VCaP (cell line): ENCODE data around the gene REX1BD.

Experiments
- H3K27ac ChIP-seq: fragments of 450-650 bp; 2 replicates; pipeline ENCODE4 v1.5.1; 2017
- TF ChIP-seq, protein P1 (sequence below): fragments of 450-650 bp; conservative IDR thresholded peaks from 2 replicates; pipeline ENCODE4 v1.5.1; 2017; ENCODE audit warnings: mild to moderate bottlenecking, moderate library complexity

REX1BD gene

DNA sequence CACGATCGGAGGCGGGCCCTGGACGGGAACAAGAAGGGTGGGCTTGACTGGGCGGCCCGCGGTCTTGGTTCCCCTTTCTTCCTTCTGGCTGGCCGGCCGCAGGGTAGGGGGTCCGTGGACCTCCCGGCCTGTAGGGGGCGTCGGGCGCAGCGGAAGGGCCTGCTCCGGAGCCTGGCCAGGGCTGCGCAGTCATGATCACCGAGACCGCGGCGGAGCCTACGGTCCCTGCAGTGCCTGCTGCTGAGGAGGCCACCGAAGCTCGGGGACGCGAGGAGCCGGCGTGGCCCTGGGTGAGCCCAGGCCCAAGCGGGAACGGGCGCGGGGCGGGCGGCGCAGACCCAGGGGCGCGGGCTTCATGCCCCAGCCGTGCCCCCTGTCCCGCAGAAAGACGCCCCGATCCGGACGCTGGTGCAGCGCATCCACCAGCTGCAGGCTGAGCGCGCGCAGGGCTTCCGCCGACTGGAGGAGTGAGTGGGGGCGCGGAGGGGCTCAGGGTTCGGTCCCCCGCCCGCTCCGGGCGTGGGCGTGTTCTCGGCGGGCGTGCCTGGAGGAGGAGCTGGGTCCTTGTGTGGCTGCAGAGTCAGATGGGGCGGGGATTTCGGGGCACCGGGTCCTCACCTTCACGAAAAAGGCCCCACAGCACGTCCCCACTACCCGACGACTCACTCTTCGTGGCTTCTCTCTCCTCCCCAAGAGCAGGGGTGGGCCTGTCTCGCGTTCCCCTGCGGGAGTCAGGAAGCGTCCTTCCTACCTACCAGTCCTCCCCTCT is at the start of gene REX1BD:
TSS of gene REX1BD (plus strand) at position 188 of the 769 bp plus-strand sequence. CDS start at position 192, 4 bp downstream.
- TF ChIP-seq, protein P1, sequence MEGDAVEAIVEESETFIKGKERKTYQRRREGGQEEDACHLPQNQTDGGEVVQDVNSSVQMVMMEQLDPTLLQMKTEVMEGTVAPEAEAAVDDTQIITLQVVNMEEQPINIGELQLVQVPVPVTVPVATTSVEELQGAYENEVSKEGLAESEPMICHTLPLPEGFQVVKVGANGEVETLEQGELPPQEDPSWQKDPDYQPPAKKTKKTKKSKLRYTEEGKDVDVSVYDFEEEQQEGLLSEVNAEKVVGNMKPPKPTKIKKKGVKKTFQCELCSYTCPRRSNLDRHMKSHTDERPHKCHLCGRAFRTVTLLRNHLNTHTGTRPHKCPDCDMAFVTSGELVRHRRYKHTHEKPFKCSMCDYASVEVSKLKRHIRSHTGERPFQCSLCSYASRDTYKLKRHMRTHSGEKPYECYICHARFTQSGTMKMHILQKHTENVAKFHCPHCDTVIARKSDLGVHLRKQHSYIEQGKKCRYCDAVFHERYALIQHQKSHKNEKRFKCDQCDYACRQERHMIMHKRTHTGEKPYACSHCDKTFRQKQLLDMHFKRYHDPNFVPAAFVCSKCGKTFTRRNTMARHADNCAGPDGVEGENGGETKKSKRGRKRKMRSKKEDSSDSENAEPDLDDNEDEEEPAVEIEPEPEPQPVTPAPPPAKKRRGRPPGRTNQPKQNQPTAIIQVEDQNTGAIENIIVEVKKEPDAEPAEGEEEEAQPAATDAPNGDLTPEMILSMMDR, result peak; percentile 96
- H3K27ac ChIP-seq, result peak within 1 kb of the TSS; percentile 88

DNA sequence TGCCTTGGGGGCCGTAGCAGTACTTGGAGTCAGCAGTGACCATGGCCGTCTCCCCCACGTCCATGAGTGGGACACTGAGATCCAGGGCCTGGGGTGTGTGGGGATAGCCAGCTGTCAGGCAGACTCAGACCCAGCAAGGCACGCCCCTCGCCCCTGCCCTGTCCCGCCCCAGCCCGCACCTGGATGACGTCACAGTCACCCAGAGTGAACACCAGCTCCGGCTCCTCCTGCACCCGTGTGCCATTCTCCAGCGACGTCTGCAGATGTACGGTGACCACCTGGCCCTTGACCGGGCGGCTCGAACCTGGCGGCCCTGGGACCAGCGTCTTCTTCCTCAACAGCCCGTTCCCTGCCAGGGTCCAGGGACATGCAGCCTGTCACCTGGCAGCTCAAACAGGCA is 49.2 kb upstream of the REX1BD start:
- TF ChIP-seq, protein P1, result no peak
- H3K27ac ChIP-seq, result peak overlapping the region; percentile 24; the same call in 1 of the 2 replicates

DNA sequence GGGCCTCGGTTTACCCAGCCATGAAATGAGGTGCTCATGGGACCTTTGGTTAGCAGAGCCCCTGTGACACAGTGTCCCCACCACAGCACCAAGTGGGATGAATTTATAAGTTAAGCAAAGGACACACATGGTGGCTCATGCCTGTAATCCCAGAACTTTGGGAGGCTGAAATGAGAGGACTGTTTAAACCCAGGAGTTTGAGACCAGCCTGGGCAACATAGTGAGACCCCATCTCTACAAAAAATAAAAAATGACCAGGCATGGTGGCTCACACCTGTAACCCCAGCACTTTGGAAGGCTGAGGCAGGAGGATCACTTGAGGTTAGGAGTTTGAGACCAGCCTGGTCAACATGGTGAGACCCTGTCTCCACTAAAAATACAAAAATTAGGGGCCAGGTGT is 48.4 kb upstream of the REX1BD start:
- H3K27ac ChIP-seq, result peak overlapping the region; percentile 24; the same call in 1 of the 2 replicates

DNA sequence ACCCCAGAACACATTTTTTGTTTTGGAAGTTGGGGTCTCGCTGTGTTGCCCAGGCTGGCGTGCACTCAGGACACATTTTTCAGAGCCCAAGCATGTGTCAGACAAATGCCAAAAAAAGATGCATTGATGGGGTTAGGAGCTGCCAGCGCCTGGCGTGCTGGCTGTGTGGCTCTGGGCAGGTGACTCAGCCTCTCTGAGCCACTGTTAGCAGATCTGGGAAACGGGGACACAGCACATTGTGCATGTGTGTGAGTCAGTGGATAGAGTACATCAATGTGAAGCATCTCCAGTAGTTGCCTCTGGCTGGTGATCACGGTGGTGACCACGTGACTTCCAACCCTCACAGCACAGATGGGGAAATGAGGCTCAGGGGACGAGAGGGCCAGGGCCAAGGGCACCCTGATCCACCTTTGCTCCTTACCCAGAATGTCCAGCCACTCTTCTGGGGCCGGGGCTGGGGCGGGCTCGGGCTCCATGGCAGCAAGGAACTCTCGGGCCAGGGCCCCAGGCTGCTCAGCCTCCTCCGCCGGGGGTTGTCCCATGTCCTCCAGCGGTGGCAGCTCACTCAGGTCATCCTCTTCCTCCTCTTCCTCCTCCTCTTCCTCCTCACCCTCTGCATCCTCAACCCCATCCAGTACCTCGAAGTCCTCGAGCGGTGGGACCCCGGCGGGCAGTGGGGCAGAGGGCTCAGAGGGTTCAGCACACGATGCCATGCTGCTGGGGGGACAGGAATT is 47.2 kb upstream of the REX1BD start:
- peak overlapping the region; percentile 81; the same call in 1 of the 2 replicates for H3K27ac ChIP-seq
- TF ChIP-seq, protein P1, result no peak

DNA sequence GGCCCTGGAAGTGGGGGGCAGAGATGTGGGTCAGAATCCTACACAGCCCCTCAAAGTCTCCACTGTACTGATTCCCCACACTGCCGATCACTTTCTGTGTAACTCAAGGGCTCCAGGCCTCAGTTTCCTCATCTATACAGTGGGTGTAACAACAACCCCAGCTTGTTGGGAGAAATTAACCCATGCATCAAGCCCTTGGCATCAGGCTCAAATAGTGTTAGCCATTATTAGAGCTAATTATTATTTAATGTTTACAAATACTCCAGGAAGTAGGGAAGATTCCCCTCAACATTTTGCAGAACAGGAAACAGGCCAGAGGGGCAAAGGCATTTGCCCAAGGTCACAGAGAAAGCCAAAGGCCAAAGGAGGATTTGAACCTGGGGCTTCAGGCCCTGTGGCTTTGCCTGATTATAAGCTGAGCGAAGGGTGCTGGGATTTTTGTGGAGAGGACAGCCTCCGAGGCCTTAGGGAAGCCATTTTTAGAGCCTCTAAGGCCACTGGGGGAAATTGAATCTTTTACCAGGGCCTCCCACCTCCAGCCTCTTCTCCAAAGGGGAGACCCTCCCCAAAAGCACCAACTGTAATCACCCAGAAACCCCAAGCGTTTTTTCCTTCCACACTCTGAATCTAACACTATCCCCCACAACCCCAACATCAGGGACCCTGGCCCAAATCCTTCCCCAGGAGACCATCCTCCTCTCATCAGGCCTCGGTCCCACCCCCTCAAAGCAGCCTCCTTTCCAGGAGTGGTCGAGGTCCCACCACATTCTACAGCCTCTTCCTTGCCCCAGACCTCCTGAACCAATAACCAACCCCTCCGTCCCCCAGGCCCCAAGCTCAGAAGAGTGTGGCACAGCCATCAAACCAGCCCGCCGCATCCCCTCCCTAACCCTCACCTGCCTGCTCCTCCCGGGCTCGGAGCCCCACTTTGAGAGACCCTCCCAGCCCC is 46.3 kb upstream of the REX1BD start:
- TF ChIP-seq, protein P1, result no peak
- H3K27ac ChIP-seq, result peak overlapping the region; percentile 81

DNA sequence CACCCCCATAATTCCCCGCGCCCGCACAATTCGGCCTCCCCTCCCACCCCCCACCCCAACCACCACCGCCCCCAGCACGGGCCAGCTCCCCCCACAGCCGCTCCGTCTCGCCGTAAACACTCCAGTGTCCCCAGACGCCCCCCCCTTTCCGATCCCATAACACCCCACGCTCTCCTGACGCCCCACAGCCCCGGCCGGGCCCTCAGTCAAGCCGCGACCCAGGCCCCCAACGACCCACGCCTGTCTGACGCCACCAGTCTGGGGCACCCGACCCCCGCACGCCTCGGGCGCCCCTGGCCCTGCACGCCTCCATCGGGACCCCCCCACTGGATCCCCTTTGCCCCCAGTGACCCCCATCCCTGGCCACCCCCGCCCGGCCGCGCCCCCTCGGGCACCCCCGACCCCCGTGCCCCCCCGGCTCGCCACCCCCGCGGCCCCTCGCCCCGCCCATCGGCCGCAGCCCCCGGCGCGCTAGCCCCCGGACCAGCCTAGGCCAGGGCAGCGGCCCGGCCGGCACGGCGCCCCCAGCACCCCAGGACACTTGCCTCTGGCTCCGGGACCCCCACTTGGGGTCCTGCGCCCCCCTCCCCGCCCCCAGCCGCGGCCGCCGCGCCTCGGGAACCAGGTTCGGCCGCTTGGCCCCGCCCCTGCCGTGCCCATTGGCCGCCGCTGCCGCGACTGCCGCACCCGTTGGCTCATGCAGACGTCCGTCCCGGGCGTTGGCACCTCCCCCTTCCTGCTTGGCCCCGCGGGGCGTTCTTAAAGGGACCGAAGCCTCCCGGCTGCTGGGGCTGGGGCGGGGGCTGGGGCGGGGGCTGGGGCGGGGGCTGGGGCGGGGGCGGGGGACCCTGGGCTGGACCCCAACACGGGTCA is 45.4 kb upstream of the REX1BD start, which contains the start of gene FKBP8:
TSS of gene FKBP8 (minus strand) at position 633 of the 873 bp plus-strand sequence. CDS start 1,603 bp downstream, outside the sequence.
- H3K27ac ChIP-seq, result peak within 1 kb of the TSS; percentile 81
- TF ChIP-seq, protein P1, result no peak
